BE2C (cell line): ENCODE results near the gene MCU.

Source experiments
- DNase-seq: peaks from one replicate; pipeline ENCODE4 v3.0.0-alpha.2; 2020
- H3K27me3 ChIP-seq: fragments of 250-450 bp; sonication (Bioruptor Pico); 2 replicates; pipeline ENCODE4 v1.5.1; 2020; ENCODE audit warnings: mild to moderate bottlenecking
- H3K36me3 ChIP-seq: fragments of 250-450 bp; sonication (Bioruptor Pico); 2 replicates; pipeline ENCODE4 v1.5.1; 2020; ENCODE audit warnings: mild to moderate bottlenecking
- H3K4me1 ChIP-seq: fragments of 250-450 bp; sonication (Bioruptor Pico); 2 replicates; pipeline ENCODE4 v1.5.1; 2020
- H3K4me3 ChIP-seq: 2 replicates; pipeline ENCODE4 v1.5.1; 2011; ENCODE audit warnings: low read depth, low read length
- H3K9me3 ChIP-seq: fragments of 250-450 bp; sonication (Bioruptor Pico); 2 replicates; pipeline ENCODE4 v1.5.1; 2020
- CTCF ChIP-seq: IDR thresholded peaks from 2 replicates; pipeline ENCODE4 v1.5.1; 2012; ENCODE audit warnings: mild to moderate bottlenecking, low read depth, low read length

Gene MCU

DNA sequence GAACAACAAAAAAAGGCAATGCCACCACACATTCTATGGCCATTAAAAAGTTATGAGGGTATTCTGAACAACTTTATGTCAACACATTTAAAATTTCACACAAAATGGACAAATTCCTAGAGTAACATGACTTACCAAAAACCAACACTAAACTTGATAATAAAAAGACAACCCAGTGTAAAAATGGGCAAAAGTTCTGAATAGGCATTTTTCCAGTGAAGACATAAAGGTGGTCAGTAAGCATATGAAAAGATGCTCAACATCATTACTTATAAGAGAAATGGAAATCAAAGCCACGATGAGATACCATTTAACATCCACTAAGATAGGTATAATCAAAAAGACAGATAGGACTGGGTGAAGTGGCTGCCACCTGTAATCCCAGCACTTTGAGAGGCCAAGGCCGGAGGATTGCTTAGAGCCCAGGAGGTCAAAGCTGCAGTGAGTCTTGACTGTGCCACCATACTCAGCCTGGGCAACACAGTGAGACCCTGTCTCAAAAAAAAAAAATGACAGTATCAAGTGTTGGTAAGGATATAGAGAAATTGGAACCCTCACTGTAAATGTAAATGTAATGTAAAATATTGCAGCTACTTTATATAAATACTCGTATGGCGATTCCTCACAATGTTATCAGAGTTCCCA lies 130.5 kb downstream of the MCU start:
- Histone ChIP-seq H3K4me1 (no peaks in the 10 kb centered on the region), H3K9me3 (no peaks in the 10 kb centered on the region), H3K27me3 (no peaks in the 10 kb centered on the region), H3K4me3 (no peak overlapping the region), H3K36me3 (no peaks in the 10 kb centered on the region)
- DNase-seq: no peak
- TF ChIP-seq CTCF: no peak

GRCh38 chr10:72825163-72825562 lies 133.2 kb downstream of the MCU start:
- no peak for TF ChIP-seq CTCF
- H3K4me3 ChIP-seq: no peak overlapping the region
- H3K9me3 ChIP-seq: no peaks in the 10 kb centered on the region

DNA sequence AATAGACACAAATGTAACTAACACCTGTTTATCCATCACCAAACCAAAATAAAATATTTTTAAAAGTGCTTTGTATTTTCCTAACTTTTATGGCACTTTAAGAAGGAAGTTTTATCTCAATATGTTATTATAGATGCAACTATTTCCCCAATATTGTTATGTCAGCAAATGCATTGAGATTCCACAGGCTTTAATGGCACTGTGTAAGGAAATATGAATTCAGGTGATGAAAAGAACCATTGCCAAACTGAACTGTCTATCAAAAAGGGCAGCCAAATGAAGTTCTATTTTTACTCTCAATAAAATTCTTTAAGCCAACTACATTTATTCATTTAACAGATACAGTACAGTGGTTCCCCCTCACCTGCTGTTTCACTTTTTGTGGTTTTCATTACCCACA lies 134.4 kb downstream of the MCU start:
- DNase-seq: no peak
- no peaks in the 10 kb centered on the region; the same call in 1 of the 2 replicates for H3K4me1 ChIP-seq
- no peak for TF ChIP-seq CTCF
- H3K4me3 ChIP-seq: no peak overlapping the region
- no peaks in the 10 kb centered on the region for H3K36me3 ChIP-seq
- no peaks in the 10 kb centered on the region for H3K9me3 ChIP-seq
- H3K27me3 ChIP-seq: no peaks in the 10 kb centered on the region

More at GRCh38 chr10:72825163-72825562, 133.2 kb downstream of the MCU start:
- Histone ChIP-seq H3K36me3 (no peaks in the 10 kb centered on the region), H3K27me3 (no peaks in the 10 kb centered on the region), H3K4me1 (no peaks in the 10 kb centered on the region)
- DNase-seq: no peak

DNA sequence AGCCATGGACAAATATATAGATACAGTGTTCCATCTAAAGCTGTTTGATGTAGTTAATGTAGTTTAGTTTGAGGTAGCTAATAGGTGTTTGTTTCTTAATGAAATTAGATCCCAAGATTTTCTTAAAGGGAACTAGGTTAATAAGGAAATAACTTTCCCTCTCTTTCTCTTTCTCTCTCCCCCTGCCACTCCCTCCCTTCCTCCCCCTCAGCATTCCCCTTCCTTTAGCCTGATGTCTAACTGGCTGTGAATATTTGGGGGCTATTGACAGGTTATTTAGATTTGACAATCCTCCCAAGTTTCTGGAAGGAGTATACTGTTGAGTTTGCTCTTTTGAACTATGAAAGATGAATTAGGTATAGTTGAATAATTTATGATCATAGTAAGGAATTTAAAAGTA lies 136.4 kb downstream of the MCU start:
- no peak for TF ChIP-seq CTCF
- no peak overlapping the region for H3K4me3 ChIP-seq
- H3K36me3 ChIP-seq: no peaks in the 10 kb centered on the region
- no peaks in the 10 kb centered on the region for H3K9me3 ChIP-seq
- H3K27me3 ChIP-seq: no peaks in the 10 kb centered on the region
- no peak for DNase-seq
- no peaks in the 10 kb centered on the region; the same call in none of the 2 replicates for H3K4me1 ChIP-seq

DNA sequence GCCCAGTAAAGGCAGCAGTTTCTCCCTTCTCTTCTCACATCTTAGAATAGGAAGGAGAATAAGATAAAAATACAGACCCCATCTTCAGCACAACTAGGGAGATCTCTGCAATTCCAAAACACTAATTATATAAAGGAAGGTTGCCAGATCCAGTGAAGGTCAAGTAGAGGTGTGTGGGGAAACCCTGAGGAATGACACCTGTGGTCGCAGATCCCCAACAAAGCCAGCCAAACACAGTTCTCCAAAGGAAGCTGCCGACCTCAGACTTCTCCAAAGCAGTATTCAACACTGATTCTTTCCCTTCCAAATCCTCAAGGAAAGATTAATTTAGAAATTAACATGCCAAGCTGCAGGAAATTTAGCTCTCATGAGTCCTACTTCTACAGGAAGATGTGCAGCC lies 138.7 kb downstream of the MCU start:
- no peak for DNase-seq
- no peaks in the 10 kb centered on the region for H3K27me3 ChIP-seq
- no peak overlapping the region for H3K4me3 ChIP-seq
- no peaks in the 10 kb centered on the region for H3K36me3 ChIP-seq
- no peaks in the 10 kb centered on the region; the same call in none of the 2 replicates for H3K4me1 ChIP-seq
- H3K9me3 ChIP-seq: no peaks in the 10 kb centered on the region
- no peak for TF ChIP-seq CTCF

- no peak for DNase-seq
- no peaks in the 10 kb centered on the region for H3K36me3 ChIP-seq
- TF ChIP-seq CTCF: no peak
- no peaks in the 10 kb centered on the region; the same call in none of the 2 replicates for H3K4me1 ChIP-seq
- H3K4me3 ChIP-seq: no peak overlapping the region
- no peaks in the 10 kb centered on the region for H3K9me3 ChIP-seq
- H3K27me3 ChIP-seq: no peaks in the 10 kb centered on the region
Measured at GRCh38 chr10:72831696-72832409, 139.9 kb downstream of the MCU start.
